GM19099 (cell line): ENCODE data around the gene SNX21.

Experiments used
- POLR2A ChIP-seq: IDR thresholded peaks from 3 replicates; pipeline ENCODE4 v1.6.1; 2011; ENCODE audit warnings: low read depth; ENCODE audit not compliant: insufficient read length; ENCODE audit errors: extremely low read depth

The SNX21 gene

DNA sequence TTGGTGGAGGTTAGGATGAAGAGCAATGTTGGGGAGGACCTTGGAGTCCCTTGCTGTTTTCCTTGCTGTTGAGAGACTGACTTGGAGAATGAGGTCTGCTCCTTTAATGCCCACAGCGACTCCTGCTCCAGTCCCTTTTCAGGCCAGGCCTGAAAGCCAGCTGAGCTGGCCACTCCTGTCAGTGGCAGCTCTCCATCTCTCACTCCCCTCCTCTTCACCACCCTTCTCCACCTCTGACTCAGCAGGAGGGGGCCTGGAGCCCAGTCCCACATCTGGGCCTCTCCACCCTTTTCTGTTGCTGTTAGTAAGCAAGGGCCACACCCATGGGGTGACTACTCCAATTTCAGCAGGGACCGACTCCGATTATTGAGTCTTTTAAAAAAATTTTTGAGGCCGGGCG is 2.2 kb downstream of the SNX21 start:
- no peak for TF ChIP-seq POLR2A

DNA sequence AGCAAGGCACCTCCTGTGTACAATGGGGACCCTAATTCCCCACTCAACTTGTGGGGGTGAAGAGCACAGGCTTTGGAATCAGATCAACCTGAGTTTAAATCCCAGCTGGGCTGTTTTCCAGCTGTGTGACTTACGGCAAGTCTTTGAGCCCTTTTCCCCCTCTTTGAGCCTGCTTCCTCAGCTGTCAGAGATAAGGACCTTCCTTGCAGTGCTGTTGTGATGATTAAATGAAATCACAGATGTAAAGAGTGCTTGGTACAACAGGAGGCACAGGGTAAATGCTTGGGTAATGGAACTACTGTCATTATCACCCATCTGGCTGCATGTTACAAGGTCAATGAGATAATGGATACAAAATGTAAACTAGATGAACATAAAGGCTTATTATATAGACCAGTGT is 3.2 kb downstream of the SNX21 start:
- TF ChIP-seq POLR2A = no peak

DNA sequence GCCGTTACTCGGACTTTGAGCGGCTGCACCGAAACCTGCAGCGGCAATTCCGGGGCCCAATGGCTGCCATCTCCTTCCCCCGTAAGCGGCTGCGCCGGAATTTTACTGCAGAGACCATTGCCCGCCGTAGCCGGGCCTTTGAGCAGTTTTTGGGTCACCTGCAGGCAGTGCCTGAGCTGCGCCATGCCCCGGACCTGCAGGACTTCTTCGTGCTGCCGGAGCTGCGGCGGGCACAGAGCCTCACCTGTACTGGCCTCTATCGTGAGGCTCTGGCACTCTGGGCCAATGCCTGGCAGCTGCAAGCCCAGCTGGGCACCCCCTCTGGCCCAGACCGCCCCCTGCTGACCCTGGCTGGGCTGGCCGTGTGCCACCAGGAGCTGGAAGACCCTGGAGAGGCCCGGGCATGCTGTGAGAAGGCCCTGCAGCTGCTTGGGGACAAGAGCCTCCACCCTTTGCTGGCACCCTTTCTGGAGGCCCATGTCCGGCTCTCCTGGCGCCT is 7.2 kb downstream of the SNX21 start:
- TF ChIP-seq POLR2A = no peak

DNA sequence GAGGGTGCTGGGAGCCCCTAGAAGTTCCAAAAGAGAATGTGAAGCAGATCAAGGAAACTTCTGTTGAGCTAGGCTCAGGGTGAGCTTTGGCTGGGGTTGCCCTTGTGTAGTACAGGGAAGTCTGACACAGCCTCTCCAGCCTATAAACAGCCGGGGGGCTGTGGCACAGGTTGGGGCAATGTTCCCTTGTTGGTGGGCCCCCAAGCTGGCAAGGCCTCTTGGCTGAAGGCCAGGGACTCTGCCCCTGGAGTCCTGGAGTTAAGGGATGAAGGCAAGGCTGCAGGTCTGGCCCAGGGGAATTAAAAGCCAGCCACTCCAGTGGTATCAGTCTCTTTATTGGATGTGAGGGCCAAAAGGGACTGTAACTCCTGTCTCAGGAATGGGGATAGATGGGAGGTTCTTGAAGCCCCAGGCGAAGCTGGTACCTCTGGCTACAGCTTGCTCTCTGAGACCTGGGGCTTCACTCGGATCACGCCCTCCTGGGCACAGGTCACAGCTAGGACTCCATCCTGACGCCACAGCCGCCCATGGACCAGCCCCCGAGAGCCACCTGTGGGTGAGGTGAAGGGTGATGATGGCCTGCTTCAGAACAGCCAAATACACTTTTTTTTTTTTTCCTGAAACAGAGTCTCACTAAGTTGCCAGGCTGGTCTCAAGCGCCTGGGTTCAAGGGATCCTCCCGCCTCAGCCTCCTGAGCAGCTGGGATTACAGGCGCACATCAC is 8.0 kb downstream of the SNX21 start:
- TF ChIP-seq POLR2A = no peak

DNA sequence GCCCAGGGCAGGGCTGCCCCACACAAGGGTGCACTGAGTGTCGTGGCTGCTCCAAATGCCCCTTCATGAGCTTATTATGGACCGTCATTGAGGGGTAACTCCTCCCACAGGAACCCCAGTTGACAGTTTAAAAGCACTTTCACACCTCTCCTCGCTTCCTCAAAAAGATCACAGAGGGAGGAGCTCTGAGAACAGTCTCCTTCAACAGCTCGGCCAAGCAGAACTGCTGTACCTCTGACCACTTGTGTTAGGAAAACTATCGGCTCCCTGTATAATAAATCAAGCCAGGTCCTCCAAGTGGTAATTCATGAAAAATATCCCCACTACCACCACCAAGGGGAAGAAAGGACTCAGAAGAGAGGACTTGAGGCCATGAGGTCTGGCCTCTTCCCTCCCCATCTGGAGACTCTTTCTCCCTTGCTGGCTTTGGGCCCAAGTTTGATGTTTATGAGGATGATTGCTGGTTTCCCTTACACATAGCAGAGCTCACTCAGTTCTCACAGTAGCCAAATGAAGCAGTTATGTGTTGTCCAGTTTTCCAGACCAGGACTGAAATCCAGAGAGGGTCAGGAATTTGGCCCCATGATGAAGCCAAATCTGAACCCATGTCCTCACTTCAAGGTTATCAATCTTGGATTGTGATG is 8.7 kb downstream of the SNX21 start:
- TF ChIP-seq POLR2A = no peak

DNA sequence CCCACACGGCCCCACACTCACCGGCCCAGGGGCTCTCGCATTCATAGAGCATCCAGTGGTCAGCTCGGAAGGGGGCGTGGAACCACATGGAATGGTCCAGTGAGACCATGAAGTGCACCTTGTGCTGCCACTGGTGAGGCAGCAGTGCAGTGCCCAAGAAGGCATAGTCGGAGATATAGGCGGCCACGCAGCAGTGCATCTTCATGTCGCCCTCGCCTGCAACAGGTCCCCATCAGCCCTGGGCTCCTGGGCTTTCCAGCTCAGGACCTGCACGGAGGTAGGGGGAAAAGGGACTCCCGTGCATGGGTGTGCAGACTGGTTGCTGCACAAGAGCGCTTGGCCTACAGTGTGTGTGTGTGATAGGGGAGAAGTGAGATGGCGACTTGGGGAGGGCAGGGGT is 9.9 kb downstream of the SNX21 start:
- no peak for TF ChIP-seq POLR2A

DNA sequence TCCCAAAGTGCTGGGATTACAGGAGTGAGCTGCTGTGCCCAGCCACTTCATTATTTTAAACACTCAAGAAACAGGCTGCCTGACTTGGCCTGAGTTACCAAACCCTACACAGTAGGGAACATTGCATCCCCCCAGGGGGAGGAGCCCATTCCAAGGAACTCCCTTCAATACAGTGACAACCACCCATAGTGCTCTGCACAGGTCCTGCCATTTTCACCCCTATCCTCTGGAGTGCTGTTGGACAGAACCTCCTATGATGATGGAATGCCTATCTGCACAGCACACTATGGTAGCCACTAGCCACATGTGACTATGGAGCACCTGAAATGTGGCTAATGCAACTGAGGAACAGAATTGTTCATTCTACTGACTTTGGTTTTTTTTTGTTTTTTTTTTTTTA is 11.9 kb downstream of the SNX21 start:
- no peak for TF ChIP-seq POLR2A

DNA sequence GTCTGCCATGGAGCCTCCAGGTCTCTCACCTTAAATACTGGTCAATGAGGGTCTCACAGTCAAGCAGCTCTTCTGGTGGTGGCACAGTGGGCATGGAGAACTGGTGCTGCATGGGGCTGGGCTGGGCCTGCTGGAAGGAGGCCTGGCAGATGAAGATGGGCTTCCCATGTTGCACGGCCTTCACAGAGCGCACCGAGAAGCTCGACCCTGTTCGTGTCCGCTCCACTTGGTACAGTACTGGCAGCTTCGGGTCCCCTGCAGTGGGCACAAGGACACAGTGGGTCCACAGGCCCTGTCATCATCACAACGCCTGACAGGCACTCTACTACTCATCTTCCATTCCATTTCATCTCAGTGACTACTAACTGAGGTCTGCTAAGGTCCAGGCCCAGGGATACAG is 14.8 kb downstream of the SNX21 start:
- TF ChIP-seq POLR2A = no peak

DNA sequence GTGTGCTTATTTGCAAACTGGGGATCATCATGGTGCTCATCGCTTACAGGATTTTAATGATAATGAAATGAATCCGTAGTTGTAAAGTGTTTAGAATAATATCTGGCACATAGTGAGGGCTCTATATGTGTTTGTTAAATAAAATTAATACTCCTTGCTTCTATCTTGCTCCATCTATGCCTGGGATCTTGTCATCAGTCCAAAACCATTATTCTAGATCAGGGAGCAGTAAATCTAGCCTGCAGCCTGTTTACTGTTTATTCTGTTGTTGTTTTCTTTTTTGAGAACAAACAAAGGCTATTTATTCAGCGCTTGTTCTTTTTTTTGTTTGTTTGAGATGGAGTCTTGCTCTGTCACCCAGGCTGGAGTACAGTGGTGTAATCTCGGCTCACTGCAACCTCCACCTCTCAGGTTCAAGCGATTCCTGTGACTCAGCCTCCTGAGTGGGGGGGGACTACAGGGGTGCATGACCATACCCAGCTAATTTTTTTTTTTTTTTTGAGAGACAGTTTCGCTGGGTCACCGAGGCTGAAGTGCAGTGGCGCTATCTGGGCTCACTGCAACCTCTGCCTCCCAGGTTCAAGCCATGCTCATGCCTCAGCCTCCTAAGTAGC is 15.5 kb downstream of the SNX21 start:
- no peak for TF ChIP-seq POLR2A

DNA sequence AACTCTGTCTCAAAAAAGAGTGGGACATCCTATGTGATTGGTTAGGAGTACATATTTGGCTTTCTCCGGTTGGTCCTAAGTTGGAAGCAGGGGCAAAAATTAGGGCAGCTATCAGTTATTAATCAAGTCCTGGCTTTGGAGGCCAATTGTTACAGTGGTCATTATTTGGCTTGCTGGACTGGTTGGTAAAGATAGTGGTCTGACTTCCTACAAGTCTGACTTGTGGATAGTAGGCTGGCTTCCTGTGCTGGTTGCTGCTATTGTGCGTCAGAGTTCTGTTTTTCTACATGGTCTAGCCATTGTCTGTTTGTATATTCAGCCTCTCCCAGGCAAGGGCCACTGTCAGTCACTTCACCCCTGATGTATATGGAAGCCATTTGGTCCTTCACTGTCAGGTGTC is 16.6 kb downstream of the SNX21 start:
- no peak for TF ChIP-seq POLR2A

DNA sequence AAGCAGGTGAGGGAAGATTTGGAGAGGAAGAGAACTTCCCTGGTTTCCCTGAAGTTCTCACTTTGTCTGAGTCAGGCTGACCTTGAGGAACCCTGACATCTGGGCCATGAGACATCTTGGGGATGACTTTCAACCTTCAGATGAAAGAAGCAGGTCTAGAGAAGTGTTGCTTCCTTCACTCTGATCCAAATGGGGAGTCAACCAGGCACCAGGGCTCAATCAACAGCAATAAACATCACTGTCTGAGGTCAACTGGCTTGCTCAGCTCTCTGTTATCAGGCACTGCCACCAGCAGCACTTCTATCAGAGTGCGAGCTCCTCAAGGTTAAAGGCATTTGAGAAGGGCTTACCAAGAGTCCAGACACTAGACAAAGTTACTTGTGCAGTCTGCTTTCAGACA is 17.3 kb downstream of the SNX21 start:
- no peak for TF ChIP-seq POLR2A

DNA sequence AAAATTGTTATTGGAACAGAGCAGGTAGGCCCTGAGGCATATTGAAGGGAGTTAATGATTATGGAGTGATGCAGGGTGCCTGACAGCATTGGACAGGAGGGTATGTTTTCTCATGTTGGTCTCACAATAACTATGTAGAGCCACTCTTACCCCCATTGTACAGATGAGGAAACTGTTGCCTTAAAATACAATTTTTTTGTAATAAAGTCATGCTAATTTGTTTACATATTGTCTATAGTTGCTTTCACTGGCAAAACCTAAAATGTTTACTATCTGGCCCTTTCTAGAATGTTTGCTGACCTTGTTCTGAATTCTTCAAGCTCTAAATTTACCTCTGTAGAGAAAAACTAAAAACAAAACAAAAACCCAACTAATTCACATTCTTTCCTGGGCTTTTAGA is 17.9 kb downstream of the SNX21 start:
- no peak for TF ChIP-seq POLR2A

DNA sequence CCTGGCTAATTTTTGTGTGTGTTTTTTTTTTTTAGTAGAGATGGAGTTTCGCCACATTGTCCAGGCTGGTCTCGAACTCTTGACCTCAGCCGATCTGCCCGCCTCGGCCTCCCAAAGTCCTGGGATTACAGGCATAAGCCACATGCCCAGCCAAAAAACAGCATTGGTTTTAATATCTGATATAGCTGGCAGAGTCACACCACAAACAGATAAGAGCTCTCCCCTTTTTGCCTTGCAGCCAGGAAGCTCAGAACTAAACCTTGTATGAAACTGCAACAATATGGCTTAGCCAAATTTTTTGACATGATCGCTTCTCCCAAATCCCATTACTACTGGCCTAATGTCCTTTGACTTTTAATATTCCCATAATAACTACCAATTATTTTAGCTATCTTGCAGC is 18.7 kb downstream of the SNX21 start:
- TF ChIP-seq POLR2A = no peak

DNA sequence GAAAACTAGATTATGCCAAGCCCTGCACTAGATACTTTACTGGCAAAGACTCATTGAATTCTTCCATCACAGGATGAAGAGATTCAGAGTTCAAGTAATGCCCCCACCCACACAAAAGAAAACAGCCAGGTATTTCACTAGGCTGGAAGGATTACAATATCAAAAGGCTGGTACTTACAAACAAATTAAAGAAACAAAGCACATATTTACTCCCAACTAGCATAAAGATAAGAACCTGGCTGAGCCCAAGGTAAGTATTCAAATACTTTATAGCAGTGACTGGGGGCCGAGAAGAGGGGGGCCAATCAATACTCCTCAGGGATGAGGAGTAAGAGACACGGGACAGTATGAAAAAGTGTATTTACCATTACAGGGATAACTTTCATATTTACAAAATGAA is 19.9 kb downstream of the SNX21 start:
- no peak for TF ChIP-seq POLR2A

DNA sequence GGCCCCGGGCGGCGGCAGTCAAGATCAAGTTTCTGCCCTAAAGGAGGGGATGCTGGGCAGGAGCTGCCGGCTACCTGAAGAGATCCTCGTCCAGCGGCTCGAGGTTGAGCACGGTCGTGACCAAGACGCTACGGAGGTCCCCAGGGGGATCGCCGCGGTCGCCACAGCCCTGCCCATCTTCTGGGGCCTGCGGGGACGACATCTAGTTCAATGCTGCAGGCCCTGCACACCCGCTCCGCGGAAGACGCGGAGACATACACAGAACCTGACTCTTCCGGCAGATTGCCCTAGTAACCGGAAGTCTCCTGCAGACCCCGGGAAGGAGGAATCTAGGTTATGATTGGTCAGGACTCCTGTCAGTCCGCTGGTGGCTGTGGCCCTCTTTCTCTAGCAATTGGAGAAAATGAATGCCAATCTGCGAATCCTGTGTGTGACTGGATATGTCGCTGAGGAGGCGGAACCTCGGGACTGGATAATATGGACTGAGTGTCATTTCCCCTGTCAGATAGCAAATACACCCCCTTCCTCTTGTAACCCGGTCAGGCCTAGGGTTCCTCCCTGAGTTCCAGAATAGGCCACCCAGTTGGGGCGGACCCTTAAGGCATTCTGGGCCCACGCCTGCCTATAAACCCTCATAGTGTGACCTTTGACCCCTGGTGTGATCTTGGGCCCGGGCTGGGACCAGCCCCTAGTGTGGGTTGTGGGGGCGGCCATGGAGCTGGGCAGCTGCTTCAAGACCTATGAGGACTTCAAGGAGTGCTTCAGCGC is 23.7 kb downstream of the SNX21 start, which contains the start of the genes ACOT8 and ZSWIM3:
ACOT8 (minus strand) TSS at position 279 of the 768 bp plus-strand sequence; CDS start at position 202, 77 bp downstream.
ZSWIM3 (plus strand) TSS at position 501 of the 768 bp plus-strand sequence; CDS start at position 713, 212 bp downstream.
- TF ChIP-seq POLR2A = peak; percentile 90
